Peyer's patch (tissue), 4 donors: Measurements from ENCODE around the gene MXRA7.

Experiments
- POLR2A ChIP-seq, 2 donors: fragments of 450-650 bp; IDR thresholded peaks; one replicate each; pipeline ENCODE4 v1.5.1; 2017; ENCODE audit warnings: antibody characterized with exemption in 2 of 2, mild to moderate bottlenecking in 2 of 2, moderate library complexity in 2 of 2
- TF ChIP-seq, protein P1 (sequence below), 6 experiments: fragments of 450-650 bp in 4 of 6; fragments of 200-600 bp in 2 of 6; sonication (generic) in 1 of 6; IDR thresholded peaks; one replicate each; pipeline ENCODE4 v1.5.1; 2017 to 2019; ENCODE audit warnings: antibody characterized with exemption in 6 of 6, mild to moderate bottlenecking in 3 of 6, moderate library complexity in 1 of 6

- TF ChIP-seq, protein P1, sequence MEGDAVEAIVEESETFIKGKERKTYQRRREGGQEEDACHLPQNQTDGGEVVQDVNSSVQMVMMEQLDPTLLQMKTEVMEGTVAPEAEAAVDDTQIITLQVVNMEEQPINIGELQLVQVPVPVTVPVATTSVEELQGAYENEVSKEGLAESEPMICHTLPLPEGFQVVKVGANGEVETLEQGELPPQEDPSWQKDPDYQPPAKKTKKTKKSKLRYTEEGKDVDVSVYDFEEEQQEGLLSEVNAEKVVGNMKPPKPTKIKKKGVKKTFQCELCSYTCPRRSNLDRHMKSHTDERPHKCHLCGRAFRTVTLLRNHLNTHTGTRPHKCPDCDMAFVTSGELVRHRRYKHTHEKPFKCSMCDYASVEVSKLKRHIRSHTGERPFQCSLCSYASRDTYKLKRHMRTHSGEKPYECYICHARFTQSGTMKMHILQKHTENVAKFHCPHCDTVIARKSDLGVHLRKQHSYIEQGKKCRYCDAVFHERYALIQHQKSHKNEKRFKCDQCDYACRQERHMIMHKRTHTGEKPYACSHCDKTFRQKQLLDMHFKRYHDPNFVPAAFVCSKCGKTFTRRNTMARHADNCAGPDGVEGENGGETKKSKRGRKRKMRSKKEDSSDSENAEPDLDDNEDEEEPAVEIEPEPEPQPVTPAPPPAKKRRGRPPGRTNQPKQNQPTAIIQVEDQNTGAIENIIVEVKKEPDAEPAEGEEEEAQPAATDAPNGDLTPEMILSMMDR (IDR thresholded peaks at IDR 0.05), result no peak
- TF ChIP-seq POLR2A (IDR thresholded peaks at IDR 0.05), result no peak
Observed at GRCh38 chr17:76676629-76677028, 34.1 kb downstream of the MXRA7 start.
